HG03280 (cell line): ENCODE results near the gene PFDN2.
A peak's percentile ranks its signal among the peaks of the same experiment; 100 is the strongest.
"Not testable (repeated sequence)": the region's sequence is repeated elsewhere in the genome, so short reads cannot be mapped to it uniquely, and the experiment has no call there.

Experiments
- ATAC-seq: cut with Tn5 transposase; IDR thresholded peaks from one replicate; pipeline ENCODE4 v1.9.1; 2021; ENCODE audit warnings: mild to moderate bottlenecking, moderate library complexity; ENCODE audit not compliant: unreplicated experiment

The PFDN2 gene

GRCh38 chr1:161082996-161083747 lies 34.7 kb downstream of the PFDN2 start:
- ATAC-seq: no peak

- ATAC-seq: no peak
Measured at GRCh38 chr1:161082483-161082882, 35.4 kb downstream of the PFDN2 start.

GRCh38 chr1:161081519-161081918 lies 36.3 kb downstream of the PFDN2 start:
- ATAC-seq: no peak

GRCh38 chr1:161080441-161081405 lies 37.1 kb downstream of the PFDN2 start:
- ATAC-seq: no peak

- no peak for ATAC-seq
Measured at GRCh38 chr1:161079436-161080110, 38.3 kb downstream of the PFDN2 start.

GRCh38 chr1:161077426-161077825 lies 40.4 kb downstream of the PFDN2 start:
- no peak for ATAC-seq

- no peak for ATAC-seq
Measured at GRCh38 chr1:161076410-161076809, 41.4 kb downstream of the PFDN2 start.

GRCh38 chr1:161074676-161075368 lies 43.0 kb downstream of the PFDN2 start:
- no peak for ATAC-seq

GRCh38 chr1:161073474-161074121 lies 44.2 kb downstream of the PFDN2 start:
- ATAC-seq: no peak

- ATAC-seq: no peak
Measured at GRCh38 chr1:161072751-161073449, 44.9 kb downstream of the PFDN2 start.

GRCh38 chr1:161071886-161072371 lies 45.9 kb downstream of the PFDN2 start:
- ATAC-seq: no peak

- no peak for ATAC-seq
Measured at GRCh38 chr1:161070761-161071160, 47.1 kb downstream of the PFDN2 start.

GRCh38 chr1:161069731-161070270 lies 48.0 kb downstream of the PFDN2 start, which contains the start of gene ARHGAP30:
ARHGAP30 (minus strand) TSS chr1:161069891; CDS start chr1:161069624, 267 bp downstream.
- peak; percentile 91 for ATAC-seq

- no peak for ATAC-seq
Measured at GRCh38 chr1:161069241-161069640, 48.6 kb downstream of the PFDN2 start.

GRCh38 chr1:161068306-161069234 lies 49.3 kb downstream of the PFDN2 start:
- ATAC-seq: peak; percentile 45

- no peak for ATAC-seq
Measured at GRCh38 chr1:161066694-161067093, 51.1 kb downstream of the PFDN2 start.

- ATAC-seq: not testable (repeated sequence)
Measured at GRCh38 chr1:161065681-161066080, 52.2 kb downstream of the PFDN2 start.

GRCh38 chr1:161063936-161064335 lies 53.9 kb downstream of the PFDN2 start:
- ATAC-seq: not testable (repeated sequence)
